Esophagus mucosa (tissue), 1 donor: ENCODE data around the gene SLC8B1. TPM values are rescaled to one million over a fixed set of nuclear protein-coding genes. Genes with fewer than 3 reads are reported as not detected.

Experiments
- ATAC-seq: fragments of 200-7000 bp; cut with Tn5 transposase; one replicate; pipeline ENCODE4 v1.9.1; 2020
- total RNA-seq: library from RNA; stranded (reverse); gene quantifications from one replicate; pipeline ENCODE4 v1.2.4, GENCODE V29; 2023
- donor health status: DM: yes; HTN: yes; CAD: no.

SLC8B1 gene
- total RNA-seq = 16.8 TPM

GRCh38 chr12:113334786-113335539 is at the start of gene SLC8B1:
TSS of gene SLC8B1 (minus strand) at chr12:113335109. CDS start at chr12:113332878, 2,231 bp downstream.
- ATAC-seq = peak; percentile 99

- no peak for ATAC-seq
Observed at GRCh38 chr12:113382206-113382605, 47.3 kb upstream of the SLC8B1 start.

GRCh38 chr12:113381220-113381619 is 46.3 kb upstream of the SLC8B1 start:
- no peak for ATAC-seq

DNA sequence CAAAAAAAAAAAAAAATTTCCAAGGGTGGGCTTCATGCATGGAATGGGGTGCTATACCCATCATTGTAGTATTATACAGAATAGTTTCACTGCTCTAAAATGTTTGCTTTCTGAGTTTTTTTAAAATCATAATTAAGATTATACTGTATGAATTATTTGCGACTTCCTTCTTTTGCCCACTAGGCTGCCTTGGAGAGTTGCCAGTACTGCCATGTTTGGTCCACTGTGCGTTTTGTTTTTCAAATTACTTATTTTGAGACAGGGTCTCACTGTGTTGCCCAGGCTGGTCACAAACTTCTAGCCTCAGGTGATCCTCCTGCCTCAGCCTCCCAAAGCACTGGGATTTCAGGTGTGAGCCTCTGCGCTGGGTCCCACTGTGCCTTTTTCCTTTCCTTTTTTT is 43.4 kb upstream of the SLC8B1 start:
- ATAC-seq = no peak

GRCh38 chr12:113374823-113375428 is 40.0 kb upstream of the SLC8B1 start:
- ATAC-seq = no peak

DNA sequence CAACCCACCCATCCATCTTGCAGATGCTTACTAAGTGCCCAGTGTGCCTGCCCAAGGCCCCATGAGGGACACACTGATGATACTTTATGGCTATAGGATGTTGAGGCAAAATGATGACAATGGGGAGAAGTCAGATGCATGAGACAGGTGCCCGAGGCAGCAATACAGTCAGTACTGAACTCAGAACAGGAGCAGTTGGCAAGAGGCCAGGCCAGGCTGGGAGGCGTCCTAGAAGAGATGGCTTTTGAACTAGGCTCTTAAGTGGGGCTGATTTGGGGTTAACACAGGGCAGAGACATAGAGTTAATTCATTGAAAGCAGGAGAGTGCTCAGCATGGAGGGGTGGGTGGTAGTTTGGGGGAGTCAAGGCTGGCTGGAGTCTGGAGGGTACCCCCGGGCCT is 39.1 kb upstream of the SLC8B1 start:
- no peak for ATAC-seq

- no peak for ATAC-seq
Observed at GRCh38 chr12:113373440-113373839, 38.5 kb upstream of the SLC8B1 start.

DNA sequence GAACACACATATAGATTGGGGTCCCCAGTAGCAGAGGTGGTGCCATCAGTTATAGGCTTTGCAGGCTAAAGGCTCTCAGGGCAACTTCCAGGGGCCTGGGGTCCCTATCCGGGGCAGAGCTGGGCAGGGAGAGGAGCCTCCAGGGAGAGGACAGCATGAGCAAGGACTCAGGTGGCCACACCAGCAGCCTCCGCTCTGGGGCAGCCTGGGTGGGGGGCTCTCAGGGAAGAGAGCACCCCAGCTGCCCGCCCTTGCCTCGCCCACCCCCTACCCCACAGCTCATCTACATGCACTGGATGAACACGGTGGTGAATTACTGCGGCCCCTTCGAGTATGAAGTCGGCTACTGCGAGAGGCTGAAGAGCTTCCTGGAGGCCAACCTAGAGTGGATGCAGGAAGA is 37.5 kb upstream of the SLC8B1 start:
- ATAC-seq = no peak

DNA sequence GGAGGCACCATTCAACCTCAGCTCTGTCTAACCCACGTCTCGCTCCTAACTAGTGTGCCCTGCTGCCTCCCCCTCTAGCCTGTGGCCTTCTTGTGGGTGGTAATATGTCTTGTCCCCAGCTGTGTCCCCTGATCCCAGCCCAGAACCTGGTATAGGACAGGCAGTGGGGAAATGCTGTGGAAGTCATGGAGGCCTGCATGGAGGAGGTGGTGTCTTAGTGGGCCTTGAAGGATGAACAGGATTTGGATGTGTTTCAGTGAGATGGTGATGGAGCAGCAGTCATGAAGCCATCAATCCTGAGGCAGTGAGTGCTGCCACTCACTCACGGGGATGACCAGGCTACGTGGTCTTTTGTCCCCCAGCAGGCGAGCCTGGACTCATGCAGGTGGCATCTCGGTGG is 36.9 kb upstream of the SLC8B1 start:
- no peak for ATAC-seq

GRCh38 chr12:113370923-113371682 is 36.2 kb upstream of the SLC8B1 start:
- ATAC-seq = no peak

GRCh38 chr12:113369391-113369985 is 34.6 kb upstream of the SLC8B1 start:
- no peak for ATAC-seq

GRCh38 chr12:113368331-113368730 is 33.4 kb upstream of the SLC8B1 start:
- no peak for ATAC-seq

DNA sequence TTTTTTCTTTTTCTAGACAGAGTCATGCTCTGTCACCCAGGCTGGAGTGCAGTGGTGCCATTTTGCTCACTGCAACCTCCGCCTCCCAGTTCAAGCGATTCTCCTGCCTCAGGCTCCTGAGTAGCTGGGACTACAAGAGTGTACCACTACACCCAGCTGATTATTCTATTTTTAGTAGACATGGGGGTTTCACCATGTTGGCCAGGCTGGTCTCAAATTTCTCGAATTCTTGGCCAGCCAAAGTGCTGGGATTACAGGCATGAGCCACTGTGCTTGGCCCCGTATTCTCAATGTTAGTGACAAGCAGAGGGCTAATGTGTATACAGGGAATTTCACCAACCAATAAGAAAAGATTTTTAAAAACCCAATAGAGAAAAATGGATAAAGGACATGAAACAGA is 31.9 kb upstream of the SLC8B1 start:
- no peak for ATAC-seq

- ATAC-seq = no peak
Observed at GRCh38 chr12:113365639-113366395, 30.9 kb upstream of the SLC8B1 start.

DNA sequence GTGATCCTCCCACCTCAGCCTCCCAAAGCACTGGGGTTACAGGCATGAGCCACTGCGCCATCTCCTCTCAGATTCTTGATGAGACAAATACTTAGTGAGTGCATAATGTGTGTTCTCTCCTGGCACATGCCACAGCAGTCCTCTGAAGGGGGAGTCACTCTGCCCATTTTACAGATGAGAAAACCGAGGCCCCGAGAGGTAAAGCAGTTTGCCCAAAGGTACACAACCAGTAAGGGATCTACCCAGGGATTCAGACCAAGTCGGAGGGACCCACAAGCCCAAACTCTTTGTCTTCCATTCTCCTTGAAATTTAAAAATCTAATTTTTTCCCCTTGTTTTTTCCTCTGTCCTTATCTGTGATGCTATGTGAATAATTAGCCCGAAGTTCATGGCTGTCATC is 29.8 kb upstream of the SLC8B1 start:
- ATAC-seq = no peak

DNA sequence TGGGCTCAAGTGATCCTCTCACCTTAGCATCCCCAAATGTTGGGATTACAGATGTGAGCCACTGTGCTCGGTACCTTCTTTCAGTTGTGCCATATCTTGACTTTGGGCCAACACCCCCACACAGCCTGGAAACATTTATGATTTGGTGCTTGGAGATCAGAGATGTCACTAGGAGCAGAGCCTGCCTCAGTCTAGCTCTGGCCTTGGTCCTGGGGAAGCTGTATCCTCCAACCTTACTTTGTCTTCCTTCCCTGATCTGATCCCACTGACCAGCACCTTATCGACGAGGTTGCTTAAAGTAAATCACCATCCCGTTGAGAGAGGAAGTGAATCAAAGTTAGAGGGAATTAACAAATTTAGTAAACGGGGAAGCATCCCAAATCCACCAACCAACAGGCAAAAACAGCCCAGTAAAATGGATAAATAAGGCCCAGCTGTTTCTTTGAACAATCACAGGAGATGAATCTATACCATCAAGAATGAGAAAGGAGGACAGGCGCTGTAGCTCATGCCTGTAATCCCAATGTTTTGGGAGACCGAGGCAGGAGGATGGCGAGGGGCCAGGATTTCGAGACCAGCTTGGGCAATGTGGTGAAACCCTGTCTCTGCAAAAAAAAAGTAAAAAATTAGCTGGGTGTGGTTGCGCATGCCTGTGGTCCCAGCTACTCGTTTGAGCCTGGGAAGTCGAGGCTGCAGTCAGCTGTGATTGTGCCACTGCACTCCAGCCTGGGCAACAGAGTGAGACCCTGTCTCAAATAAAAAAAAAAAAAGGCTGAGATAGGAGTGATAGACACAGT is 26.9 kb upstream of the SLC8B1 start:
- no peak for ATAC-seq

DNA sequence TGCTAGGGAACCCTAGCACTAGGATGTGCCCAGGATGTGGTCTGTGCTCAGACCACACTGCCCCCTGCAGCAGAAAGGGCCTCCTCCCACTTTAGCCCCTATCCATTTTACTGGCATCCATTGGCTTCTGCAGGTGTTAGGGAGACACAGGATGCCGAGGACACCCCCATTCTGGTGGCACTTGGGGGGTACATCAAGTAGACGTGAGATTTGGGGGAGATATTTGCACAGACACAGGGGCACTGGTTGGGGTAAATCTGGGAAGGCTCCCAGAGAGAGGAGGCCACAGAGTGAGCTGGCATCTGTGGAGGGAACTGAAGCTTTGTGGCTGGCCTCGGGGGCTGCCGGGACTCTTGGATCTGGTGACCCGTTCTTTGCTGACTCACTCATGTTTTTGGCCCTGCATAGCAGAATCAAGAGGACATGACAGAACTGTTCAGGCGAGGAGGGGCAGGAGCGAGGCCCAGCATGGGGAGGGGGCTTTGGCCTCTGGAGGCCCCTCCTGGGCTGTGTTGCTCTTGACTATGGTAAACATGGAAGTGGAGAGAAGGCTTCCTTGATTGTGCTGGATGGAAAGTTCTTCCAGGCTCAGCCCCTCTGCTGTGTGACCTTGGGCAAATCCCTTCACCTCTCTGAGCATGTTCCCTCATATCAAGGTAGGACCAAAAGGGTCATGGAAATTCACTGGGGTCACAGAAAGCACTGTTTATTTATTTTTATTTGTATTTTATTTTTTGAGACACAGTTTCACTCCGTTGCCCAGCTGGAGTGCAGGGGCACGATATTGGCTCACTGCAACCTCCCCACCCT is 25.2 kb upstream of the SLC8B1 start:
- no peak for ATAC-seq

DNA sequence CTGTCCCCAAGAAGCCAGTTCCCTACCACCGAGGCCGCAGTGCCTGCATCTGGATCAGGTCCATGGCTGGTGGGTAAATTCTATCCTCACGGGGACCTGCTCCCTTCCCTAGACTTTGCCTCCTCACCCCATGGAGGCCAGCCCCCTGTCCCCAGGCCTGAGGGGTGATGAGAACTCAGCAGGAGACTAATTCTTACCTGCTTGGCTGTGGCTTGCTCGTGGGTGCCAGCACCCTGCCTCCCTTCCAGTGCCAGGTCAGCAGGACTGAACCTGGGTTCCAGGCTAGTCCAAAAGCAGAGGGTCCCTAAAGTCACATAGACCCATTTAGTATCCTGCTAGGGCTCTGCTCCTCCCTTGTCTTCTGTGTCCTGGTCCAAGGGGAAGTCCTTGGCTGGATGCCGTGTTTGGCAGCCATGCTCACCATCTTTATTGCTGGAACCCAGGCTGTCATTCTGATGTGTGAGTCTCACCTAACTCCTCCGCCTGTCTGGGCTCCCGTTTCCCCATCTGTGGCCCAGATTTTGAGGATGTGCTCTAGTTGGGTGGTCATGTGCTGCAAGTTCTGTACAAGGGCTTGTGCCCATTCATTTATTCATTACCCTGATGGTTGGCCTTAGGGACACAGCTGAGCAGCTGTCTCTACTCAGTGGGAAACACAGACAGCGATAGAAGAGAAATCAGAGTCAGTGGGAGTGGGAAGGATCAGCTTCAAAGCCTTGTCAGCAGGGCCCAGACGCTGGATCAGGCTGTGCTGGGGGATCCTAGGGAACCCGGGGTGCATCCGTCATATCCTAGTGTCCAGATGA is 24.4 kb upstream of the SLC8B1 start:
- peak; percentile 10 for ATAC-seq

GRCh38 chr12:113358381-113359132 is 23.6 kb upstream of the SLC8B1 start, which contains the start of gene PLBD2:
TSS of gene PLBD2 (plus strand) at chr12:113358587. CDS start at chr12:113358601, 14 bp downstream.
- peak; percentile 99 for ATAC-seq
